ENCODE data around the gene SP1. TPM values are rescaled to one million over a fixed set of nuclear protein-coding genes. Genes with fewer than 3 reads are reported as not detected.
A peak's percentile ranks its signal among the peaks of the same experiment; 100 is the strongest.

SP1 gene
- total RNA-seq, 1 donor from 2014 or later = 50.6 TPM

DNA sequence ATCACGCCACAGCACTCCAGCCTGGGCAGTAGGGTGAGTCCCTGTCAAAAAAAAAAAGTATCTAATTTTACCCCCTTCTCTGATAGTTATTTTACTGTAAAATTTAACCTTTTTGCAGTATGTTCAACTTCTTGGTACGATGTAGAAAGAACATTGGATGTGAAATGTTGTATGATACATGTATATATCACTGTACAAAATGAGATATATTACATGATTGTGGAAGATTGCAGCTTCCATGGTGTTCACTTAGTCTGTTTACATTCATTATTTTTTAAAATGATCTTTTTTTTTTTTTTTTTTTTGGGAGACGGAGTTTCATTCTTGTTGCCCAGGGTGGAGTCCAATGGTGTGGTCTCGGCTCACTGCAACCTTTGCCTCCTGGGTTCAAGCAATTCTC is 9.0 kb downstream of the SP1 start:
- Mint-ChIP-seq H3K27ac (ENCODE audit: unreplicated experiment) (no peak overlapping the region), H3K27me3 (ENCODE audit: low read depth, unreplicated experiment) (no peaks in the 10 kb centered on the region), H3K4me3 (ENCODE audit: unreplicated experiment) (no peak overlapping the region), H3K9me3 (ENCODE audit: unreplicated experiment) (no peaks in the 10 kb centered on the region), H3K36me3 (ENCODE audit: low read depth, unreplicated experiment) (peaks cover 6% of the 10 kb centered on the region), H3K4me1 (ENCODE audit: low read depth, unreplicated experiment) (peaks cover 26% of the 10 kb centered on the region)
- H3K27ac ChIP-seq (ENCODE audit: low read depth, low read length) = no peak overlapping the region
- DNase-seq (ENCODE audit: low read depth) = no peak
- peak overlapping the region; percentile 55 for H3K4me2 ChIP-seq (ENCODE audit: low read length)
- no peak for FAIRE-seq
- H2AFZ ChIP-seq (ENCODE audit: low read depth, low read length) = no peak overlapping the region
- no peak overlapping the region for H3K9ac ChIP-seq (ENCODE audit: low read length)
- no peaks in the 10 kb centered on the region for H3K27me3 ChIP-seq (ENCODE audit: insufficient read depth, low read length)
- peaks cover 4% of the 10 kb centered on the region for H3K36me3 ChIP-seq (ENCODE audit: insufficient read depth, low read length)
- TF ChIP-seq, protein P1, sequence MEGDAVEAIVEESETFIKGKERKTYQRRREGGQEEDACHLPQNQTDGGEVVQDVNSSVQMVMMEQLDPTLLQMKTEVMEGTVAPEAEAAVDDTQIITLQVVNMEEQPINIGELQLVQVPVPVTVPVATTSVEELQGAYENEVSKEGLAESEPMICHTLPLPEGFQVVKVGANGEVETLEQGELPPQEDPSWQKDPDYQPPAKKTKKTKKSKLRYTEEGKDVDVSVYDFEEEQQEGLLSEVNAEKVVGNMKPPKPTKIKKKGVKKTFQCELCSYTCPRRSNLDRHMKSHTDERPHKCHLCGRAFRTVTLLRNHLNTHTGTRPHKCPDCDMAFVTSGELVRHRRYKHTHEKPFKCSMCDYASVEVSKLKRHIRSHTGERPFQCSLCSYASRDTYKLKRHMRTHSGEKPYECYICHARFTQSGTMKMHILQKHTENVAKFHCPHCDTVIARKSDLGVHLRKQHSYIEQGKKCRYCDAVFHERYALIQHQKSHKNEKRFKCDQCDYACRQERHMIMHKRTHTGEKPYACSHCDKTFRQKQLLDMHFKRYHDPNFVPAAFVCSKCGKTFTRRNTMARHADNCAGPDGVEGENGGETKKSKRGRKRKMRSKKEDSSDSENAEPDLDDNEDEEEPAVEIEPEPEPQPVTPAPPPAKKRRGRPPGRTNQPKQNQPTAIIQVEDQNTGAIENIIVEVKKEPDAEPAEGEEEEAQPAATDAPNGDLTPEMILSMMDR (IDR thresholded peaks at IDR 0.05; ENCODE audit: insufficient read depth, low read depth, low read length) = no peak
- TF ChIP-seq EZH2 (IDR thresholded peaks at IDR 0.05; ENCODE audit: insufficient read depth, low read length) = no peak
- peaks cover 10% of the 10 kb centered on the region for H3K4me1 ChIP-seq (ENCODE audit: insufficient read depth, low read length)
- no peak overlapping the region for H3K4me3 ChIP-seq (ENCODE audit: insufficient read depth, low read depth, low read length)
- H4K20me1 ChIP-seq (ENCODE audit: insufficient read depth, low read length) = peaks cover 41% of the 10 kb centered on the region
- peaks cover 82% of the 10 kb centered on the region for H3K79me2 ChIP-seq (ENCODE audit: insufficient read depth, low read length)
- H3K9me3 ChIP-seq (ENCODE audit: insufficient read depth, low read depth, low read length) = no peaks in the 10 kb centered on the region

DNA sequence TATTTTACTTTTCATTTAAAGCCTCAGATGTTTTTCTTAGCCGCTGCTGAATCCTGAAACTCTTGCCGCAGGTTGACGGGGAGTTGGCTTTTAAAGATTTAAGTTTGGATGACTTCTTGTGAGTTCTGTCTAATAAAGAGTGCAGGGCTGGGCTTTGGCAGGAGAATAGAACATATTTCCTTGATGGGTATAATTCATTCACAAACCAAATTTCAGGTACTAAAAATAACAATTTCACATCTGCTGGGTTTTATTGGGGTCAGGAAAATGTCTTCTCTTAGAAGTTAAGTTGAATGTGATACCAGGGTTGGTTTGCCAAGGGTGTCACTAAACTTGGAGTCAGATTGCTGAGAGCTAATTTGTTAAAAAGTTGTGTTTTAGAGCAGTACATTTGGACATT is 9.7 kb downstream of the SP1 start:
- no peak overlapping the region for H3K4me2 ChIP-seq (ENCODE audit: low read length)
- no peaks in the 10 kb centered on the region for H3K27me3 Mint-ChIP-seq (ENCODE audit: low read depth, unreplicated experiment)
- H3K4me3 ChIP-seq (ENCODE audit: insufficient read depth, low read depth, low read length) = no peak overlapping the region
- no peaks in the 10 kb centered on the region for H3K27me3 ChIP-seq (ENCODE audit: insufficient read depth, low read length)
- H3K9ac ChIP-seq (ENCODE audit: low read length) = no peak overlapping the region
- H3K4me1 ChIP-seq (ENCODE audit: insufficient read depth, low read length) = peaks cover 10% of the 10 kb centered on the region
- H3K36me3 ChIP-seq (ENCODE audit: insufficient read depth, low read length) = peaks cover under 1% of the 10 kb centered on the region
- no peak overlapping the region for H3K27ac Mint-ChIP-seq (ENCODE audit: unreplicated experiment)
- H3K36me3 Mint-ChIP-seq (ENCODE audit: low read depth, unreplicated experiment) = peaks cover 3% of the 10 kb centered on the region
- no peaks in the 10 kb centered on the region for H3K9me3 ChIP-seq (ENCODE audit: insufficient read depth, low read depth, low read length)
- DNase-seq (ENCODE audit: low read depth) (no peak), FAIRE-seq (no peak)
- peaks cover 37% of the 10 kb centered on the region for H4K20me1 ChIP-seq (ENCODE audit: insufficient read depth, low read length)
- H3K9me3 Mint-ChIP-seq (ENCODE audit: unreplicated experiment) = no peaks in the 10 kb centered on the region
- peaks cover 23% of the 10 kb centered on the region for H3K4me1 Mint-ChIP-seq (ENCODE audit: low read depth, unreplicated experiment)
- peak overlapping the region; percentile 12 for H3K4me3 Mint-ChIP-seq (ENCODE audit: unreplicated experiment)
- H3K79me2 ChIP-seq (ENCODE audit: insufficient read depth, low read length) = peaks cover 83% of the 10 kb centered on the region
- no peak overlapping the region for H2AFZ ChIP-seq (ENCODE audit: low read depth, low read length)
- TF ChIP-seq, protein P1 (IDR thresholded peaks at IDR 0.05; ENCODE audit: insufficient read depth, low read depth, low read length) = no peak
- no peak for TF ChIP-seq EZH2 (IDR thresholded peaks at IDR 0.05; ENCODE audit: insufficient read depth, low read length)
- H3K27ac ChIP-seq (ENCODE audit: low read depth, low read length) = no peak overlapping the region

DNA sequence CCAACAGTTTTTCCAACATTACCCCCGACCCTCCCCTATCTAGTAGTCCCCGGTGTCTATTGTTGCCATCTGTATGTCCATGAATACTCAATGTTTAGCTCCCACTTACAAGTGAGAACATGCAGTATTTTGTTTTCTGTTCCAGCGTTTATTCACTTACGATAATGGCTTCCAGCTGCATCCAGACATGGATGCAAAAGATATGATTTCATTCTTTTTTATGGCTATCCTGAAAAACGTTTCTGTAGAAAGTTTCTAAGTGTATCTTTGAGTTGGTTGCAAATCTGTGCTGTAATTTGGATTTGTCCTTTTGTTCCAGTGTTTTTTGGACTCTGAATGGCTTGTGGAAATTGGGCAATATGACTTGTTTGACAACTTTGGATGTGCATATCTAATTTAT is 11.7 kb downstream of the SP1 start:
- no peak overlapping the region for H3K4me3 ChIP-seq (ENCODE audit: insufficient read depth, low read depth, low read length)
- peaks cover 2% of the 10 kb centered on the region for H3K4me1 ChIP-seq (ENCODE audit: insufficient read depth, low read length)
- H3K9me3 Mint-ChIP-seq (ENCODE audit: unreplicated experiment) = no peaks in the 10 kb centered on the region
- peaks cover 20% of the 10 kb centered on the region for H3K4me1 Mint-ChIP-seq (ENCODE audit: low read depth, unreplicated experiment)
- FAIRE-seq (no peak), DNase-seq (ENCODE audit: low read depth) (no peak)
- no peak overlapping the region for H3K4me3 Mint-ChIP-seq (ENCODE audit: unreplicated experiment)
- no peak overlapping the region for H3K9ac ChIP-seq (ENCODE audit: low read length)
- H3K36me3 ChIP-seq (ENCODE audit: insufficient read depth, low read length) = no peaks in the 10 kb centered on the region
- no peaks in the 10 kb centered on the region for H3K27me3 ChIP-seq (ENCODE audit: insufficient read depth, low read length)
- peaks cover 82% of the 10 kb centered on the region for H3K79me2 ChIP-seq (ENCODE audit: insufficient read depth, low read length)
- TF ChIP-seq, protein P1 (IDR thresholded peaks at IDR 0.05; ENCODE audit: insufficient read depth, low read depth, low read length) = no peak
- TF ChIP-seq EZH2 (IDR thresholded peaks at IDR 0.05; ENCODE audit: insufficient read depth, low read length) = no peak
- peak overlapping the region; percentile 47 for H3K27ac Mint-ChIP-seq (ENCODE audit: unreplicated experiment)
- H3K27ac ChIP-seq (ENCODE audit: low read depth, low read length) = no peak overlapping the region
- no peaks in the 10 kb centered on the region for H3K9me3 ChIP-seq (ENCODE audit: insufficient read depth, low read depth, low read length)
- no peak overlapping the region for H3K4me2 ChIP-seq (ENCODE audit: low read length)
- H3K27me3 Mint-ChIP-seq (ENCODE audit: low read depth, unreplicated experiment) = no peaks in the 10 kb centered on the region
- H2AFZ ChIP-seq (ENCODE audit: low read depth, low read length) = no peak overlapping the region
- no peaks in the 10 kb centered on the region for H3K36me3 Mint-ChIP-seq (ENCODE audit: low read depth, unreplicated experiment)
- peaks cover 36% of the 10 kb centered on the region for H4K20me1 ChIP-seq (ENCODE audit: insufficient read depth, low read length)
